GM18868 (cell line): ENCODE results near the gene CDO1.
A peak's percentile ranks its signal among the peaks of the same experiment; 100 is the strongest.

Experiments
- ATAC-seq: cut with Tn5 transposase; IDR thresholded peaks from one replicate; pipeline ENCODE4 v1.9.1; 2021; ENCODE audit warnings: mild to moderate bottlenecking, moderate library complexity; ENCODE audit not compliant: unreplicated experiment

The CDO1 gene

DNA sequence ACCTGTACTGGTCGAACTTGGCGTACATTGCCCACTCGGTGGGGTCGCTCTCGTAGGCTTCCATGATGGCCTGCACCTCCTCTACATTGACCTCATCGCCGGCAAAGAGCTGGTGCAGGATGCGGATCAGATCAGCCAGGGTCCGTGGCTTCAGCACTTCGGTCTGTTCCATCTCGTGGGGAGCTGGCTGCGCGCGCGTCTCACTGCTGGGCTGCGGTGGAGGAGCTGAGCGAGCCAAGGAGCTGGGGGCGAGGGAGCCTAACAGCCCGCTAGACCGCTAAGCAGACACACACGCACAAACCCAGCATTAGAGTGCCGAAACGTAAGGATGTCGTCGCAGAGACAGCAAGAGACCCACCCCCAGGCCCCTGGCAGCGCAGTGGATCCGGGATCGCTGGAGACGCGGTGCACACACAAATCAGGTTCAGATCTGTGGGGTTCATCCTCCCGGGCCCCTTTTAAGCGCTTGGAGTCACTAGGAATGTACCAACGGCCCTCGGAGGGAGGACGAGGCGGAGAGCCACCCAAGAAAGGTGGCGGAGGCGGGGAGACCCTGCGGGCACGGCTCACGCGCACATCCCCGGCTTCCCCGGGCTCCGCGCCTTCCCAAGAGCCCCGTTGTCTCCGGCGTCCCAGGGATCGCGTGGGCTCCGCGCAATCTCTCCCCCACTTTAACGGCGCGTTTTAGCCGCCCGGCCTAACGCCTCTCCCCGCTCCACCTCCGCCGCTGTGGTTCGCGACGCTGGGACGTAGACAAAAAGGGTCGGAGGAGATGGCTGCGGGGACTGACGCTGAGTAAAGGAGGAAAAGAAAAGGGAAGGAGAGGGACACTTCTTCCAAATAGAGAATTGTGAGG lies at the start of gene CDO1:
CDO1 (minus strand) TSS at position 434 of the 856 bp plus-strand sequence; CDS start at position 172, 262 bp downstream.
- ATAC-seq: peak; percentile 66

DNA sequence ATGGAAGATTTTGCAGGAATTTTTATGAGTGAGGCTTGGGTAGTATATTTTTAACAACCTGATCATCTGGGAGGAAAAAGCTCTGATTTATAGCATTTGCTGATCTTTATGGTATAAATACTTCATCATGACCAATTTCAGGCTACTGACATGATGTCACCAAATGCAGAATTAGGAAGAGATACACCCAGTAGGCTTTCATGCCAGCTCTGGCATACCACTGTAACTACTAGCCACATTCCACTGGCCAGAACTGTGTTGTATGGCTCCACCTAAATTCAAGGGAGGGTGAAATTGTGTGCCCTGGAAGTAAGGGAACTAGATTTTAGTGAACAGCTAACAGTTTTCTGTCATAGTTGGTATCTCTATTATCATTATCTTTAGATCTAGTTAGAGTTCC lies 42.9 kb upstream of the CDO1 start:
- no peak for ATAC-seq

DNA sequence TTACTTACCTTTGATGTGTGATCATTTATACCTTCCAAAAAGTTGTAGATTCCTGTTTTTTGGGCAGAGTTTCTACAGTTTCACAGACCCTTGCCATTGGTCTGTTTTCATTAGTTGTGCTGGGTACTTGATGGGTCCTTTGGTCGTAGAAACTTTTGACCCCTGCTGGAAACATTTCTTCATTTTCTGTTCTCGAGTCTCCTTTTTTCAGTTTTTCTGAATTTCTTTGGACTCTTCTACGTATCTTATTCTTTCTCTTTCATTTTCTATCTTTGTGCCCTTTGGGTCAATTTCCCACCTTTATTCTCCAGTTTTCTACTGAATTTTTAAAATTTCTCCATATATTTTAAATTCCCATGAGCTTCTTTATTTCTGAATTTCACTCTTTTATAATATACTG lies 41.9 kb upstream of the CDO1 start:
- no peak for ATAC-seq

DNA sequence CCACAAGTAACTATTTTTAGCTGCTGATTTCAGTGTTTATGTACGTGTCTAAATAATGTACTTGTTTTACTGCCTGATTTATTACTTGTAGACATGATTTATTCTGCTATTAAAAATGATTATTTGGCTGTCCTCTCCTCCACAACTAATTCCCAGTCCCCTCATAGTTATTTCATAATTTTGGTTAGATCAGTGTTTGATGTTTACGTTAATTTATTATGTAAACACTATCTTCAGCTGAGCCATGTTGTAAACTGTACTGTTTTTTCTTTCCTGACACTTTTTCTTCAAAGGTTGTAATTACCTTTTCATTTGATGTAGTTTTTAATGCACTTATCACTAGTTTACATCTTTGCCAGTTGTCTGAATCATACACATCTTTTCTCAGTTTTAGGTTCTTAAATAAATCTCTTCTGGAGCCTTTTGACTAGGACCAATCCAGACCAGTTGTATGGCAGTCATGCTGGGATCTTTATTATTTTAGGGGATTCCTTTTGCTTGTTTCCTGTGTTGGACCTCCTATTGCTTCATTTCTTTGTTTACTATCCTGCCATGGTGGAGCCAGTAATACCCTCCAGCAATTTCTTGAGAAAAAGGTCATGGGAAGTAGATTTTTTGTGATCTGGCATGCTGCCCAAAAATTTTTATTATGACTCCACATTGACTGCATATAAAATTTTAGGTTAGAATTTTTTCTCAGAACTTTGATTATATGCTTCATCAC lies 41.3 kb upstream of the CDO1 start:
- ATAC-seq: no peak

DNA sequence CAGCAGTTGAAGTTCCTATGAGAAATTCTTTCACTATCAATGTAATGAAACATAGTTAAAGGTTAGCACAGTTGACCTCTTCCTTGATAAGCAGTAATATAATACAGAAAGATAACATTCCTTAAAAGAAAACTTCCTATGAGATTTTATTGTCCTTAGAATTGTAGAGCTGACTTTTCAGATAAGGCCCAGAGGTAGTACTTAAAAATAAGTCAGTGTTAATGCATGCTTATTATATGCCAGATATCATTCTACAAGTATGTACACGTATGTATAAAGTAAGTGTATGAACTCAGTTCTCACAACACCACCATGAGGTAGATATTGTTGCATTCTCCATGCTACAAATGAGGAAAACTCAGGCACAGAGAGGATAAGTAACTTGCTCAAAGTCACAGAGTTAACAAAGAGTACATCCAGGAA lies 40.6 kb upstream of the CDO1 start:
- ATAC-seq: no peak

DNA sequence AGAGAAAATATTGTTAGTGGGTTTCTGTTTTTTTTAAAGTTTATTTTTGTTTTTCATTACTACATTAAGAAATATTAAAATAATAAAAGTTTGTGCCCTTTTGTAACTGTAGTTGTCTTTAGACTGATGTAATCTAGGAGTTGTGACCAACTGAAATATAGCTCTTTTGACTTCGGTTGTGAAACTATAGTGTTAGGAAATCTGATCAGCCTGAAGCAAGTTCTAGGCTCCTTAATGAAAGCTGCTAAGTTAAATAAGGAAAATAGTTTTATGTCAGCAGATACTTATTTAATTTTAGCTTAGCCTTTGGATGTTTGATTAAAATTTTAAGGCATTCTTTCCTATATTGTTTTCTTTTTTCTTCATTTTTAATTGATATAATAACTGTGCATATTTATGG lies 39.5 kb upstream of the CDO1 start:
- ATAC-seq: no peak

DNA sequence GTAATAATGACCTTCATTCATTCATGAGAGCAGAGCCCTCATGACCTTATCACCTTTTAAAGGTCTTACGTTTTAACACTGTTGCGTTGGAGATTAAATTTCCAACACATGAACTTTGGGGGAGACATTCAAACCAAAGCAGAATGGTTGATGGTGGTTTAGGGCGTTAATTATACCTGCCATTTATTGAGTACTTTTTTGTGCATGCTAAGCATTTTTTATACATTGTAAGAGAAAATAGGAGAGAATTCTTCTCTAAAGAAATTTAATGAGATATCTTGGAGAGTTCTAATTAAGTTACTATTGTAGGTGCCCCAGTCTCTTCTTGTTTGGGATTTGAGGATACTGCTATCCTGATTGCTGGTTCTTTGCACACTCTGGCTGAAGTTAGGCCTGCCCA lies 37.7 kb upstream of the CDO1 start:
- no peak for ATAC-seq

DNA sequence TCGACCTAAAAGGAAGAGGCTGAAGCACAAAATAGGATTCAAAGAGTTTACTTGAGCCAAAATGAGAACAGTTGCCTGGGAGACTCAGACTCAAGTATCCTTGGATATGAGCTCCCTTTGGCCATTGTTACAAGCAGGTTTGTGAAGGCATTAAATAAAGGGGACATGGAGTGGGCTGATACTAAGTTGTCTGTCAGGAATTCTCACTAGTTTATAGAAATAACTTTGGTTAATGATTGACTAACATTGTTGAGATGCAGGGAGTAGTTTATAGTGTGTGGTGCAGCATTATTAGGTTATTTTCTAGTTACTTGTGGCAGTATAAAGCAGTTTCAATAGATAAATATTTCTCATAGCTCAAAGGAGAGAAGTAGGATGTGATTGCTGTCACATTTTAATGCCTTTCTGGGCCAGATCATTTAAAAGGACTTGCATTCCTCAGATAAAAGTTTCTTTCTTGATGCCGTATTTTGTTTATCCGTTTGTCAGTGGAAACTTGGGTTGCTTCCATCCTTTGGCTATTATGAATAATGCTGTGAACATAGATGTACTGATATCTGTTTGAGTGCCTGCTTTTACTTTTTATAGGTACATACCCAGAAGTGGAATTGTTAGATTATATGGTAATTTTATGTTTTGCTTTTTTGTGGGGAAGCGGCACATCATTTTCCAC lies 34.4 kb upstream of the CDO1 start:
- no peak for ATAC-seq

DNA sequence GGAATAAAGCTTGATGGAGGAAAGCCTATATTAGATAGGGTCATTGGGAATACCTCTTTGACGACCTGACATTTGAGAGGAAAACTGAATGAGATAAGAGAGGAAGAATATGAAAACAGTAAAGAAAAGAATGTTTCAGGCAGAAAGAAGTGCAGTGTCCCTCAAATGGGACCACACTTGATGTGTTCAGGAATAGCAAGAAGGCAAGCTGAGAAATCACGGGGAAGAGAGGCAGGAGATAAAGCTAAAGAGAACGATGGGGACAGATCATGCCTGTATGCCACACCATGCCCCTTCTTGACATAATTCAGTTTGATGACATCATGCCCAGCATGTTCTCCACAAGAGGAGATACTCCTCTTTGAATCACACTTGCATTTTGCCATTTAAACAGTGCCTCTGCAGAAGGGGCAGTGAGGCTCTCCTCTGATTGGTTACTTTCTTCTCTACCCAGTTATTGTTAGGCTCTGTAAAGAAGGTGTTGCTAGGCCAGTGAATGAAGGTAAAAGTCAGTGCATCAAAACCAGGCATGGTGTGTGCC lies 32.9 kb upstream of the CDO1 start:
- ATAC-seq: no peak

DNA sequence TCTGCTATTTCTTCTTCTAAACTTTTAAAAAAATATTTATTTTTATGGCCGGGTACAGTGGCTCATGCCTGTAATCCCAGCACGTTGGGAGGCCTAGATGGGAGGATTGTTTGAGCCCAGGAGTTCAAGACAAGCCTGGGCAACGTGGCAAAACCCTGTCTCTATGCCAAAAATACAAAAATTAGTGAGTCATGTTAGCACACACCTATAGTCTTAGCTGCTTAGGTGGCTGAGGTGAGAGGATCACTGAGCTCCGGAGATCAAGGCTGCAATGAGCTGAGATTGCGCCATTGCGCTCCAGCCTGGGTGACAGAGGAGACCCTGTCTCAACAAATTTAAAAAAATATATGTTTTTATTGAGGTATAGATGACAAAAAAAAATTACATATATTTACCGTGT lies 30.8 kb upstream of the CDO1 start:
- ATAC-seq: no peak

DNA sequence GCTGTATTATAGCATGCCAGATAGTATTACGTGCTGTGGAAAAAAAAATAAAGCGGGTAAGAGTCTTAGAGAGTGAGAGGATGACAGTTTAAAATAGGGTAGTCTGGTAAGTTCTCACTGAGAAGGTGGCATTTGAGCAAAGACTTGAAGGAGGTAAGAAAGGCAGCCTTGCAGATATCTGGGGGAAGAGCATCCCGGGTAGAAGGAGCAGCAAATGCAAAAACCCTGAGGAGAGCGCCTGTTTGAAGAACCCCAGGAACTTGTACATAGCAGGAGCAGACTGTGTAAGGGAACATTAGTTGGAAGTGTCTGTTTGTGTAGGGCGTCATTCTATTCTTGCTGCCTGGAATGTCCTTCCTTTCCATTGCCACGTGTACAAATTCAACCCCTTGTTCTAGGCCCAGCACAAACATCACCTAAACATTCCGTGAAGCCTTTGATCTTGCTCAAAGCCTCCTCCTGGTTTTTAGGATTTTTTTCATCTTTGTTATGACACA lies 27.9 kb upstream of the CDO1 start:
- ATAC-seq: no peak

DNA sequence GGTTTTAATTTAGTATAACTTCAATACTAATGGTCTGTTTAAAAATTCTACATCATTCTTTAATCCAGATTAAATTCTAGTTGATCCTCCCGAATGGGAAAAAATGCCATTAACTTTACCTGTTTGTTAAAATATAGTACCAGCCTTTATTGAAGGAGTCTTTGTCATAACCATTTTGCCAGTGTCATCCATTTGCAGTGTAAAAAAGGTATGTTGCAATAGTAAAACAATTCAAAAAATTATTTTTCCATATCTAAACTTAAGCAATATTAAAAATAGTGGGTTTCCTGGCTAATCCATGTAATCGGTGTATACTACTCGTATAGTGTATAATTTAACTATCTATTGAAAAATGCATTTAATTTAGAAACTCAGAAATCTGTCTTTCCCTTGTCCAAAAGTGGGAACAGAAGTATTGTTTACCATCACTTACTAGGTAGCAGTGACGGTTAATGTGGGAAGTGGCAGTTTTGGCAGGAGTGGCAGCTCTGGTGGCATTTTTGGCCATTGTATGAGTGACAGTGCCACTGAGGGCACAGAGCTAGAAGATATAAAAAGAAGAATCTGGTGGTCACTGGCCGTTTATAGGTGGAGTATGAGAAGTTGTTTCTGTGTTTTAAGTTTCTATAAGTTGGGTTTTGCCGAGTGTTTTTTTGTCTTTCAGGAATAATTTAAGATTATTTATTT lies 27.1 kb upstream of the CDO1 start:
- ATAC-seq: no peak

DNA sequence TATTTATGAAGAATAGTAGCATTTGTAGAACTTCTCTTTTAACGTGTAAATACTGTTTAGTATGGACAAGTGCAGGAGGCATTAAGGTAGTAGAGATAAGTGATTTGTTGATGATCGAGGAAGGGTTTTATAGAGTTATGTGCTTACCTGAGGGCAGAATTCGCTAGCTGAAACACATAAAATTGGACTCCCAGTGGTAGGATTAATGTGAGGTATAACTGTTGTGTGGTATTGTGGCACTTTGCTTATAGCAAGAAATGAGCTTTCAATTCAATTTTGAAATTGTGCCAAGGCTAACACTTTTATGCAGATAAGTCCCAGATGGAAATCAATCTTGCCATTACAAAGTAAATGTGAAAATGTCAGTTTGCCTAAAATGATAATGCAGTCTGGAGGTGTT lies 26.5 kb upstream of the CDO1 start:
- no peak for ATAC-seq

DNA sequence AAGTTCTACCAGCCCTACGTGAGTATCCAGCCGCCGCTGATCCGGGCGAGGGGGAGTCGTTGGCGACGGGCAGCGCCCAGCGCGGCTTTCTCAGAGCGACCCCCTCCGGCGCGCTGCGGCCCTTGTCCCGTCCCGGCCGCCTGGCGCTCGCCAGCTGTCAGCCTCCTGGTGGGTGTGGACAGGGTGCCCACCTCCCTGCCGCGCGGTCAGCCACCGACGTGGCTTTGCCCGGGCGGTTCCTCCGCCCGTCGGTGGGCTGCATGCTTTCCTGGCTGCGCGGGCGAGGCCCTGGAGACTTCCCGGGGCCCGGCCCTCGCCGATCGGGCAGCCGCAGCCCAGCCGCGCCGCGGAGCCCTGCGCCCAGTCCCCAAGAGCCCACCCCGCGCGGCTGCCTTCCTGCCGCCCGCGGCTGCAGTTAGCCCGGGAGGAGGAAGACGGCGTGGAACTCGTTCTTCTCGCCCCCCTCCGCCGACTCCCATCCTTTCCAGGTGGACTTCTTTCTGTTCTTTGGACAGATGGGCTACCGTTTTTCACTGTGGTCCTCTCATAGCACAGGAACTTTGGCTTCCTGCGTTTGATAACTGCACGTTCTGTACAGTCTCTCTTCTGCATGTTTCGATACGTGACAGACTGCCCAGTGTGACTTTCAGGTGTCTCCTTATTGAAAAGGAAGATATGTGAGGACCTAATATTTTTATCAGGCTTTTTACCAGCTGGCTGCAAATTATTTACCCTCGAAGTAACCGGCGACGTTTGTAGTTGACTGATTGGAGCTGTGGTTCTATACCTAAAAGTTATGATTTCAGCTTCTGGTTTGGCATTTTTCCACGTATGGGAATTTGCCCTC lies 25.9 kb upstream of the CDO1 start:
- peak; percentile 25 for ATAC-seq

DNA sequence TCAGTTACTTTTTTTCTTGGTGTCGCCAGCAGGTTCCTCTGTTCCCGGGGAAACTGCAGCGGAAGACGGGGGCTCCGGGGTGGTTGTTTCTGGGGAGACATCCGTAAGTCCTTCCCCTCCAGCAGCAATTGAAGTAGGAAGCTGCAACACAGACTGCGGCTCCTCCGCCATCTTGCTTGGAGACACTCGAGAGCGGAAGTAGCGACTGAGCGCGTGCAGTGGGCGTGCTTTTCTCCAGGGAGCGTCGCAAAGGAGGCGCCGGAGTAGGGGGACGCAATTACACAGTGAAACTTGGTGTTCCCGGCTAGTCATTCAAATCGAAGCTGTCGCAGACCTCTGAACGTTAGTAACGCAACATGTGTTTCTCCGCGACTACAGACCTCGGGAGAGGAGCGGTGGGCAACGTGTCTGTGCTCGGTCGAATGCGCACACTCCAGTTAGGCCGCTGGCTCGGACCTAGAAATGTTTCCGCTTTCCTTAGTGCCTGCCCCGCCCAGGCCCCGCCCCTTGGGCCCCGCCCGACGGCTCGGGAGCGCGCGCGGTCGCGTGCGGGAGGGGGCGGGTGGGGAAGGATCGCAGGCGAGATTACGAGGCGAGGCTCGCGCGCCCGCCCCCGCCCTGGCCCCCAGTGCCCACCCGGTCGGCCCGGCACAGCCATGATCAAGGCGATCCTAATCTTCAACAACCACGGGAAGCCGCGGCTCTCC lies 25.1 kb upstream of the CDO1 start, which contains the start of the genes AP3S1 and ATG12:
AP3S1 (plus strand) TSS at position 554 of the 707 bp plus-strand sequence; CDS start at position 657, 103 bp downstream.
ATG12 (minus strand) TSS at position 184 of the 707 bp plus-strand sequence; CDS start at position 171, 13 bp downstream.
- peak; percentile 82 for ATAC-seq

DNA sequence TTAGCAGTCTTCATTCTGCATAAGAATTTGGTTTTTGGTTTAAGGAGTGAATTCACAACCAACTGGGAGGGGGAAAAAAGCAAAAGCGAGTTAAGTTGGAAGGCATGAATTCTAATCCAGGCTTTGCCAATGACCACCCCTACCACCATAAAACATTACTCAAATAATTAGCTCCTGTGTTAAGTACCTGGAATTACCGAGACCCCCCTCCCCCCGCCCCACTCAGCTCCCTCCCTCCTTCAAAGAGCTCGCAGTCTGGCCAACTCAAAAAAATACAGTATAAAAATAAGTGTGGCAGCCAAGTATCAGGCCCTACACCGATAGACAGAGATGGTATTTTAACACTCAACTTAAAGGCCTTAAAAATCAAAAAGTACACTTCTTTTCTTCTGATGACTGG lies 24.4 kb upstream of the CDO1 start:
- no peak for ATAC-seq

DNA sequence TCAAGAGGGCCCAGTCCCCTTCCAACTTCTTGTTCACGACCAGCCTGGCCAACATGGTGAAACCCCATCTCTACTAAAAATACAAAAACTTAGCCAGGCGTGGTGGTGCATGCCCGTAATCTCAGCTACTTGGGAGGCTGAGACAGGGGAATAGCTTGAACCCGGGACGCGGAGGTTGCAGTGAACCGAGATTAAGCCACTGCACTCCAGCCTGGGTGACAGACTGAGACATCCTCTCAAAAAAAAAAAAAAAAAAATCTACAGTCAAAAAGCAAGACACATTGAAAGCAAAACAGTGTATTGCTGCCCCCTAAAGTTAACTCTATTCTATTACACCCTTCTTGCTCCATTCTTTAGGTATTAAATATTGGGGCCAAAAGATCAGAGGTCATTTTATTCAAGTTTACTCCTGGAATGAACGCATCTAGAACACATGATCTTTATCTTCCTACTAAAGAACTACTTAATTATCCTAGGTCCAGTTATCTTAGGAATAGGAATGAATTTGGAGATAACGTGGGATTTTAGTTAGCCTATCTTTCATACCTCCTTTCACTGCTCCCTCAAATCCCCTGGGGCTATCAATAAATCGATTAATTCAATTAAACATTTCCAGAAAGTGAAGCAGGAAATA lies 22.5 kb upstream of the CDO1 start:
- peak; percentile 20 for ATAC-seq

DNA sequence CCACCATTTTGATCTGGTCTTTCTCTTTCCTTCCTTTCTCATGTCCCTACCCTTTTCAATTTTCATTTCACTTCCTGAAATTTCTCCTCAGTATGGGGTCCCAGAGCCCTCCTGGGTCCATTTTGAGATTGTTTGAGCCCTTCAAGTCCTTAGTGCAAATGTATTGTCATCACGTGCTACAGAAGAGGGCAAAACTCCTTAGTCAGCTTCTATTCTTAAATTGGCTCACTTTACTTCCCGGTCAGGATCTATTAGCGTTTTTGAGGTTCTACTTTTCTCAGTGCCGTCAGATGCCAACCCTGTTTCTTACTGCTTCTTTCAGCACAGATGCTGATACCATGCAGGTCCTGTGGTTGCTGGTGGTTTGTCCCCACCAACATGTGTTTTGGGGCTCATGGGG lies 19.0 kb upstream of the CDO1 start:
- ATAC-seq: no peak
